A673 (cell line): Measurements from ENCODE around the gene SNTG2. TPM values are rescaled to one million over a fixed set of nuclear protein-coding genes. Genes with fewer than 3 reads are reported as not detected.

Experiments used
- BruUV-seq: library from RNA; stranded (reverse); fragments of 400-500 nt; replicated peaks from 2 replicates; lab custom pipeline; 2021; lab: Mats Ljungman, UMichigan
- CTCF ChIA-PET: fragments of 300-600 bp; sonication (Branson Sonifier 250); formaldehyde crosslinking; loops from one replicate; lab custom pipeline; 2022; ENCODE audit warnings: antibody characterized with exemption; lab: Charles Lee
- POLR2A ChIA-PET: fragments of 300-600 bp; sonication (Branson Sonifier 250); formaldehyde crosslinking; loops from one replicate; lab custom pipeline; 2022; ENCODE audit warnings: antibody characterized with exemption; ENCODE audit not compliant: low non-redundant PET; lab: Charles Lee
- DNase-seq: peaks from one replicate; pipeline ENCODE4 v3.0.0-alpha.2; 2015; ENCODE audit warnings: low spot score
- H3K27ac ChIP-seq: fragments of 200-600 bp; sonication (generic); 2 replicates; pipeline ENCODE4 v1.5.1; 2016; ENCODE audit warnings: mixed run types, low read depth, mild to moderate bottlenecking, mixed read lengths, antibody characterized with exemption, low read length; ENCODE audit not compliant: poor library complexity, severe bottlenecking
- H3K27me3 ChIP-seq: fragments of 200-600 bp; sonication (generic); replicated peaks from 2 replicates; pipeline ENCODE4 v1.6.1; 2017; ENCODE audit warnings: mixed run types, low read depth, mild to moderate bottlenecking, mixed read lengths, antibody characterized with exemption, low read length; ENCODE audit not compliant: insufficient read depth, poor library complexity
- H3K36me3 ChIP-seq: fragments of 200-600 bp; sonication (generic); 2 replicates; pipeline ENCODE4 v1.6.1; 2016; ENCODE audit warnings: mixed run types, mild to moderate bottlenecking, mixed read lengths, antibody characterized with exemption, low read length; ENCODE audit not compliant: insufficient read depth, poor library complexity, severe bottlenecking
- H3K4me1 ChIP-seq: fragments of 200-600 bp; sonication (generic); 2 replicates; pipeline ENCODE4 v1.6.1; 2017; ENCODE audit warnings: mixed run types, mild to moderate bottlenecking, mixed read lengths, antibody characterized with exemption, low read length; ENCODE audit not compliant: insufficient read depth, poor library complexity, severe bottlenecking
- H3K4me3 ChIP-seq: fragments of 200-600 bp; sonication (generic); 2 replicates; pipeline ENCODE4 v1.5.1; 2016; ENCODE audit warnings: low read depth, mixed run types, mild to moderate bottlenecking, mixed read lengths, low read length; ENCODE audit not compliant: poor library complexity, severe bottlenecking
- H3K9me3 ChIP-seq: fragments of 200-600 bp; sonication (generic); 2 replicates; pipeline ENCODE4 v1.6.1; 2016; ENCODE audit warnings: mixed run types, low read depth, mild to moderate bottlenecking, mixed read lengths, antibody characterized with exemption, low read length; ENCODE audit not compliant: poor library complexity, severe bottlenecking
- CTCF ChIP-seq: fragments of 300-800, 200-600 bp; sonication (generic); conservative IDR thresholded peaks from 2 replicates; pipeline ENCODE4 v1.5.1; 2017; ENCODE audit warnings: low read depth, mild to moderate bottlenecking, antibody characterized with exemption, low read length, moderate library complexity, mixed read lengths
- EZH2 ChIP-seq: fragments of 200-600 bp; sonication (generic); IDR thresholded peaks from 2 replicates; pipeline ENCODE4 v1.6.1; 2017; ENCODE audit warnings: borderline replicate concordance, low read depth, mild to moderate bottlenecking, mixed read lengths, antibody characterized with exemption, low read length; ENCODE audit not compliant: poor library complexity, severe bottlenecking
- intact Hi-C: fragments of 100-400 bp; cut with micrococcal nuclease; formaldehyde crosslinking; loops from one replicate; pipeline ENCODE4 v1.10.0; 2022; ENCODE audit not compliant: unreplicated experiment
- total RNA-seq: library from RNA; stranded (reverse); gene quantifications from 2 replicates; pipeline ENCODE4 v1.2.3, GENCODE V29; 2021

SNTG2 gene
- total RNA-seq, 1 experiment from 2014 or later, result 3.7 TPM

GRCh38 chr2:960061-960736, 9.6 kb downstream of the SNTG2 start:
- ChIA-PET POLR2A (no interaction called here), CTCF (no interaction called here)
- Histone ChIP-seq H3K9me3 (no peaks in the 10 kb centered on the region), H3K36me3 (no peaks in the 10 kb centered on the region), H3K4me1 (peaks cover 7% of the 10 kb centered on the region), H3K27ac (no peak overlapping the region), H3K27me3 (no peaks in the 10 kb centered on the region), H3K4me3 (no peak overlapping the region)
- no TSS peak for BruUV-seq
- no peak for DNase-seq
- TF ChIP-seq EZH2 (no peak), CTCF (no peak)
- intact Hi-C loops, result no loop called here

GRCh38 chr2:961786-962185, 11.1 kb downstream of the SNTG2 start:
- intact Hi-C loops, result no loop called here
- ChIA-PET POLR2A (no interaction called here), CTCF (no interaction called here)
- no TSS peak for BruUV-seq
- Histone ChIP-seq H3K36me3 (no peaks in the 10 kb centered on the region), H3K27me3 (no peaks in the 10 kb centered on the region), H3K4me3 (no peak overlapping the region), H3K27ac (no peak overlapping the region), H3K4me1 (peaks cover 7% of the 10 kb centered on the region), H3K9me3 (no peaks in the 10 kb centered on the region)
- no peak for TF ChIP-seq EZH2
- no peak for TF ChIP-seq CTCF
- no peak for DNase-seq

DNA sequence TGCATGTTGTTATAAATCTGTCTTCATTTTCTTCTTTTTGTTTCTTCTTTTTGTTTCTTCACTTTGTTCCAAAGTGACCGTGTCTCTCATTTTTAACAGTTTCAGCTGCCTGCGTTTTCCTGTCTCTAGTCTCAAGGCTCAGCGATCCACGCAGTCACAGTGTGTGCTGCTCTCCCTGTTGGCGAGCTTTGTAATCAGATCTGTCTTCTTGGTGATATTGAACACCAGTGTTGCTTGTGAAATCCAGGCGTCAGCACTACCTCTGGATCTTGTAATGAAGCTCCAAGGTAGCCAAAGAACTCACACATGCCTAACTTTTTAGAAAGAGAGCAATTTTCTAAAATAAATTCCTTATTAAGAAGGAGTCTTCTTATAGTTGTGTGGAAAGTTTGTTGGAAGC, 13.2 kb downstream of the SNTG2 start:
- intact Hi-C loops, result no loop called here
- Histone ChIP-seq H3K27me3 (no peaks in the 10 kb centered on the region), H3K4me1 (peaks cover 7% of the 10 kb centered on the region), H3K9me3 (peaks cover 3% of the 10 kb centered on the region), H3K36me3 (no peaks in the 10 kb centered on the region), H3K27ac (no peak overlapping the region), H3K4me3 (no peak overlapping the region)
- ChIA-PET CTCF (interaction anchor here (1.3 kb wide), 1 partner anchor 10 kb away, joined by 4 read pairs; no protein-coding TSS in a partner anchor), POLR2A (no interaction called here)
- no peak for DNase-seq
- no peak for TF ChIP-seq EZH2
- no peak for TF ChIP-seq CTCF
- BruUV-seq, result no TSS peak
